Psoas muscle (tissue), 8 donors: ENCODE results near the gene SEC14L5. TPM values are rescaled to one million over a fixed set of nuclear protein-coding genes. Genes with fewer than 3 reads are reported as not detected.
"Not testable (repeated sequence)": the region's sequence is repeated elsewhere in the genome, so short reads cannot be mapped to it uniquely, and the experiment has no call there.

ENCODE experiments used
- ATAC-seq, 4 donors: fragments of 200-7000 bp; cut with Tn5 transposase; one replicate each; pipeline ENCODE4 v1.9.1; 2020; ENCODE audit warnings: moderate library complexity in 3 of 4, mild to moderate bottlenecking in 2 of 4
- DNase-seq, 2 donors: peaks; one replicate each; pipeline ENCODE4 v3.0.0-alpha.2; 2020
- H3K27ac ChIP-seq: fragments of 200-600 bp; one replicate; pipeline ENCODE4 v1.8.0; 2022
- H3K27me3 ChIP-seq, 3 donors: fragments of 200-600 bp in 1 of 3; one replicate each; pipeline versions ENCODE4 v1.6.1 to v1.8.0; 2013 to 2022; ENCODE audit warnings: low read length in 2 of 3, mild to moderate bottlenecking in 2 of 3, moderate library complexity in 1 of 3; ENCODE audit not compliant: insufficient read depth in 3 of 3
- H3K36me3 ChIP-seq, 2 donors: fragments of 200-600 bp in 1 of 2; one replicate each; pipeline versions ENCODE4 v1.6.1 to v1.8.0; 2013 to 2022; ENCODE audit warnings: low read depth in 1 of 2, mild to moderate bottlenecking in 1 of 2, moderate library complexity in 1 of 2; ENCODE audit not compliant: insufficient read depth in 1 of 2
- H3K4me1 ChIP-seq: fragments of 200-600 bp; one replicate; pipeline ENCODE4 v1.8.0; 2022
- H3K4me3 ChIP-seq: fragments of 200-600 bp; one replicate; pipeline ENCODE4 v1.8.0; 2022; ENCODE audit warnings: mild to moderate bottlenecking
- H3K9me3 ChIP-seq: fragments of 200-600 bp; one replicate; pipeline ENCODE4 v1.8.0; 2022
- WGBS, 3 donors: extraction: QIAGEN DNeasy Blood & Tissue Kit; methylation state at CpG; one replicate each; pipeline versions ENCODE4 v1.1.6 to v1.1.7; 2013; 5-methylcytosine and 5-hydroxymethylcytosine counted together
- intact Hi-C, 2 donors: fragments of 100-400 bp; cut with DNase I; formaldehyde crosslinking; loops; one replicate each; pipeline versions ENCODE4 v1.11.0 to v1.14.2; 2022
- polyA plus RNA-seq, 3 donors: library from polyadenylated mRNA; stranded (reverse); fragments of 200-250 nt; gene quantifications; one replicate each; pipeline ENCODE4 v1.2.3, GENCODE V29; 2013
- total RNA-seq, 4 donors: library from RNA; stranded (reverse); fragmentation: NEBNext Ultra II Directional in 2 of 4; extraction: Animal tissue kit (Norgen Biotek cat#: 25700) in 2 of 4; gene quantifications; one replicate each; pipeline versions ENCODE4 v1.2.1 to v1.2.4, GENCODE V29; 2021 to 2023
- TF ChIP-seq, protein P1 (sequence below): fragments of 200-600 bp; IDR thresholded peaks from one replicate; pipeline ENCODE4 v1.8.0; 2022; ENCODE audit warnings: antibody characterized with exemption
- donor health status: healthy with polysubstance abuse.
- donor health status: DM: no; HTN: no; CAD: no; lungs with moderate emphysema.
- donor health status: Bipolar disorder and iron deficiency.
- donor health status: healthy.
- donor health status: DM: yes; HTN: yes; CAD: no.
- donor health status: DM: no; HTN: no; CAD: no.
- donor health status: DM: no; HTN: no; CAD: no.
- donor health status: DM: yes; HTN: yes; CAD: no.

SEC14L5 gene
- total and polyA plus RNA-seq, 7 donors = 0.23 to 0.88 (median 0.42) TPM

DNA sequence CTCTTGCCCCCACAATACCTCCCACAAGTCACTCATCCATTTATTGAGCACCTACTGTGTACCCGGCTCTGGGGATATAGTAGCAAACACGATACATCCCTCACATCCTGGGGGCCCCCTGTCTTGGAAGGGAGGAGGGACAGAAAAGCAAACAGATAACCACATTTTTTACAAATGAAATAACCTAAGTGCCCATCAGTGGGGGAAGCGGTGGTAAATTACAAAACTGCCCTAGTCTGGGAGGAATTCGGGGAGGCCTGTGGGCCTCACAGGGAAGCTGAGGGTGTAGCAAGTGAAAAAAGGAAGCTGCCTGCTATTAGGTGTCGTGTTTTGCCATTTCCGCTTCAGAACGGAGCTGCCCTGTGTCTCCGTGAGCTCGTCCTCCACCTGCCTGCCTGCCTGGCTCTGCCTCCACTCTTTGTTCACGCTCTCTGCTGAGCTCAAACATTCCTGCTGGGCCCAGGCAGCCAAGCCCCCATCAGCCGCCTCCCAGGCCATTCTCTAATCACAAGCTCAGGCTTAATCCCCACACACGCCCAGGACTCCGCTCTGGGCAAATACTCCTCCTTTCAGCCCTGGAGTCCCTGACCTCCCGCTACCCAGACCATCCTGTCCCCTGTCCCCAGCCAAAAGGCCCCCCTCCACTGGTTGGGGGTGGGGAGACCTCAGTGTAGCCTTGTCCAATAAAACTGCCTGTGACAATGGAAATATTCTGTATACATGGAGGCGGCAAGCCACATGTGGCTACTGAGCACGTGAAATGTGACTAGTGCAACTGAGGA, 10.2 kb upstream of the SEC14L5 start:
- TF ChIP-seq, protein P1, sequence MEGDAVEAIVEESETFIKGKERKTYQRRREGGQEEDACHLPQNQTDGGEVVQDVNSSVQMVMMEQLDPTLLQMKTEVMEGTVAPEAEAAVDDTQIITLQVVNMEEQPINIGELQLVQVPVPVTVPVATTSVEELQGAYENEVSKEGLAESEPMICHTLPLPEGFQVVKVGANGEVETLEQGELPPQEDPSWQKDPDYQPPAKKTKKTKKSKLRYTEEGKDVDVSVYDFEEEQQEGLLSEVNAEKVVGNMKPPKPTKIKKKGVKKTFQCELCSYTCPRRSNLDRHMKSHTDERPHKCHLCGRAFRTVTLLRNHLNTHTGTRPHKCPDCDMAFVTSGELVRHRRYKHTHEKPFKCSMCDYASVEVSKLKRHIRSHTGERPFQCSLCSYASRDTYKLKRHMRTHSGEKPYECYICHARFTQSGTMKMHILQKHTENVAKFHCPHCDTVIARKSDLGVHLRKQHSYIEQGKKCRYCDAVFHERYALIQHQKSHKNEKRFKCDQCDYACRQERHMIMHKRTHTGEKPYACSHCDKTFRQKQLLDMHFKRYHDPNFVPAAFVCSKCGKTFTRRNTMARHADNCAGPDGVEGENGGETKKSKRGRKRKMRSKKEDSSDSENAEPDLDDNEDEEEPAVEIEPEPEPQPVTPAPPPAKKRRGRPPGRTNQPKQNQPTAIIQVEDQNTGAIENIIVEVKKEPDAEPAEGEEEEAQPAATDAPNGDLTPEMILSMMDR = no peak
- 50 to 58% (median 55%) methylated on average over 16 of the region's 16 CpGs for WGBS, 3 donors
- ATAC-seq = no peak
- H3K27ac ChIP-seq = no peak overlapping the region
- no peak for DNase-seq
- peaks cover 20% of the 10 kb centered on the region for H3K4me1 ChIP-seq
- no peak overlapping the region for H3K4me3 ChIP-seq
- intact Hi-C loops = no loop called here
- no peaks in the 10 kb centered on the region for H3K9me3 ChIP-seq
- peaks cover 0 to 6% (median 0%) of the 10 kb centered on the region in 3 donors for H3K27me3 ChIP-seq
- H3K36me3 ChIP-seq = no peaks in the 10 kb centered on the region

DNA sequence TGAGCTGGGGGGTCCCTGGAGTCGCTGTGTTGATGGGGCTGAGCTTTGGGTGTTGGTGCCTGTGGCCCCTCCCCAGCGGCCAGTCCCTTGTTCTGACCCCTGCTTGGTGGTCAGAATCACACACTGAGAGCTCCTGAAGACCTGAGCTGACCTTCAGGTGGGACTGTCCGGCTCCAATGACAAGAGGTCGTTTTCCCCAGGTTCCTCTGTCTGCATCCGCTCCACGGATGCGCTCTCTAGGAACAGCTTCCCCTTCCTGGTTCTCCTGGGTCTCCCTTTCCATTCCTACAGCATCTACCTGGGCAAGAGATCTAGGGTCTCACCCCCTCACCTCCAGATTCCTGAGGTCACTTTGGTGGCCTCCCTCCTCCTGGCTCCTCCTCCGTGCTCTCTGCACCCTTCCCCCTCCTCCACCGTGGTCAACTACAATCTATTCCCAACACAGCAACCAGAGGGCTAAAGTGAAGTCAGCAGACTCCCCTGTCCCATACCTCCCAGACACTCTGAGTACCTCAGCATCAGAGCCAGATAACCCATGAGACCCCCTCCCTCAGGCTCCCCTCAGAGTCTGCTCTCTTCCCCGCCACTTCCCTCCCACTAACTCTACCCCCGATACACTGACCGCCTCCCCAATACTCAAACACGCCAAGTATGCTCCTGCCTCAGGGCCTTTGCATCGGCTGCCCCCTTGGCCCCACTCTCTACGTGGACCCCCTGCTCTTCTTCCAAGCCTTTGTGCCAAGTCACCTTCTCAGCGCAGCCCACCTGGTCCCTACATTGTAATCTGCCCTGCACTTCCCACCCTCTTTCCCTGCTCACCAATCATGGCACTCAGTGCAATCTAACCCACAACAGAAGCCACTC, 9.0 kb upstream of the SEC14L5 start:
- Histone ChIP-seq H3K4me3 (no peak overlapping the region), H3K27me3 (peaks cover 0 to 6% (median 0%) of the 10 kb centered on the region in 3 donors), H3K9me3 (no peaks in the 10 kb centered on the region), H3K36me3 (no peaks in the 10 kb centered on the region), H3K27ac (no peak overlapping the region), H3K4me1 (peaks cover 11% of the 10 kb centered on the region)
- no peak for DNase-seq
- 64 to 71% (median 70%) methylated on average over 15 to 16 of the region's 16 CpGs for WGBS, 3 donors
- TF ChIP-seq, protein P1 = no peak
- intact Hi-C loops = no loop called here
- ATAC-seq = no peak

DNA sequence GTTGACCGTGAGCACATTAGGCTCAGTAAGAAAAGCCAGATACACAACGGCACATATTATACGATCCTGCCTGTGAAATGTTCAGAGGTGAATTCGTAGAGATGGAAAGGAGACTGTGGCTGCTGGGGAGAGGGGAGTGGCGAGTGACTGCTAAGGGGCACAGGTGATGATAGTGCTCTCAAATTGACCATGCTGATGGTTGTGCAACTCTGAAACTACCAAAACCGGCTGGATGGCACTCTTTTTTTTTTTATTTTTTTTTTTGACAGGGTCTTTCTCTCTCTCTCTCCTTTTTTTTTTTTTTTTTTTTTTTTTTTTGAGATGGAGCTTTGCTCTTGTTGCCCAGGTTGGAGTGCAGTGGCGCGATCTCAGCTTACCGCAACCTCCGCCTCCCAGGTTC, 8.1 kb upstream of the SEC14L5 start:
- Histone ChIP-seq H3K9me3 (no peaks in the 10 kb centered on the region), H3K36me3 (no peaks in the 10 kb centered on the region), H3K4me1 (peaks cover 2% of the 10 kb centered on the region), H3K27ac (no peak overlapping the region), H3K27me3 (peaks cover 0 to 6% (median 0%) of the 10 kb centered on the region in 3 donors), H3K4me3 (no peak overlapping the region)
- DNase-seq (no peak), ATAC-seq (no peak)
- intact Hi-C loops = loop anchor here (10.0 kb wide), 4 partner anchors 185 to 445 kb away; partner anchors contain the start of genes NUDT16L1 (in 1 of the 2) and ZNF500 (in 1 of the 2)
- TF ChIP-seq, protein P1 = no peak
- 60 to 67% (median 63%) methylated on average over 9 to 10 of the region's 10 CpGs for WGBS, 3 donors

DNA sequence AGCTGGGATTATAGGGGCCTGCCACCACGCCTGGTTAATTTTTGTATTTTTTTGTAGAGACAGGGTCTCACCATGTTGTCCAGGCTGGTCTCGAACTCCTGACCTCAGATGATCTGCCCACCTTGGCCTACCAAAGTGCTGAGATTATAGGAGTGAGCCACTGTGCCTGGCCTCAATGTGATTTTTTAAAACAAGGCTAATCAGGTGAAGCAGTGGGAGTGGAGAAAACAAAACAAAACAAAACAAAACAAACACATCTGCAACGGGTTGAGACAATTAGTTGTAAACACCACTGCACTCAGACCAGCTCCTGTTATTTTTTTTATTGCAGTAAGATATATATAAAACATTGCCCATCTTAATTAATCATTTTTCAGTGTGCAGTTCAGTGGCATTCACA, 6.5 kb upstream of the SEC14L5 start:
- H3K27ac ChIP-seq, H3K4me1 ChIP-seq, ATAC-seq, H3K9me3 ChIP-seq, H3K36me3 ChIP-seq, H3K4me3 ChIP-seq, H3K27me3 ChIP-seq: not testable (repeated sequence)
- 70 to 74% (median 71%) methylated on average over 3 of the region's 3 CpGs for WGBS, 3 donors
- DNase-seq = peak in 1 of 2 donors; percentile 1
- intact Hi-C loops = loop anchor here (10.0 kb wide), 4 partner anchors 187 to 447 kb away; partner anchors contain the start of genes NUDT16L1 (in 1 of the 2) and ZNF500 (in 1 of the 2)

DNA sequence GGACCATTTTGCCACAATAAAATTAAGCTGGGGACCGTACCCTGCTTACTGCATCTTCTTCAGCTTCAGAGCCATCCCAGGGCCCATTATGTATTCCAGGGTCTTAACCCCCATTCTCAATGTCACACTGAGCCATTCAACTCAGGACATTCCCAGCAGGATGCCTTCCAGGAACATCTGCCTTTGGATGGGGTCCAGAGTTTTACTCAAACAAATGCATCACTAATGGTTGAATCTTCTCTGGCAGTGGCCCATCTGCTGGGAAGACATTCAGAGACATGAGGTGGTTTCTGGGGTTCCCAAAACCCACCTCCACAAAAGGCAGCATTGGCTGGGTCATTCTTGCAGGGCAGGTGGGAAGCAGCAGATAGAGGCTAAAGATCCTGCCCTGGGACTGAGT, 3.4 kb upstream of the SEC14L5 start:
- DNase-seq (no peak), ATAC-seq (no peak)
- Histone ChIP-seq H3K9me3 (no peaks in the 10 kb centered on the region), H3K4me1 (peaks cover 13% of the 10 kb centered on the region), H3K27ac (no peak overlapping the region), H3K36me3 (no peaks in the 10 kb centered on the region), H3K4me3 (no peak overlapping the region), H3K27me3 (no peaks in the 10 kb centered on the region)
- intact Hi-C loops = loop anchor here (5.0 to 10.0 kb wide), 5 partner anchors 107 to 450 kb away; partner anchors contain the start of genes GLYR1 (in 1 of the 2), NUDT16L1 (in 1 of the 2), UBN1 (in 1 of the 2) and ZNF500 (in 1 of the 2)
- TF ChIP-seq, protein P1 = no peak
- 77 to 92% (median 80%) methylated on average over 1 of the region's 1 CpG for WGBS, 3 donors
